Parathyroid adenoma (tissue), 2 donors: ENCODE data around the gene ZNF79.

Experiments used
- H2AFZ ChIP-seq: fragments of 300-600 bp; sonication (generic); one replicate; pipeline ENCODE4 v1.7.0; 2017; ENCODE audit warnings: antibody characterized with exemption, mild to moderate bottlenecking
- H3K27ac ChIP-seq: fragments of 300-600 bp; sonication (generic); one replicate; pipeline ENCODE4 v1.7.0; 2017
- H3K27me3 ChIP-seq: fragments of 300-600 bp; sonication (generic); one replicate; pipeline ENCODE4 v1.7.0; 2017; ENCODE audit warnings: low read length; ENCODE audit not compliant: control insufficient read depth, insufficient read depth
- H3K36me3 ChIP-seq: fragments of 300-600 bp; sonication (generic); one replicate; pipeline ENCODE4 v1.7.0; 2017; ENCODE audit warnings: low read length; ENCODE audit not compliant: control insufficient read depth, insufficient read depth
- H3K4me1 ChIP-seq: fragments of 300-600 bp; sonication (generic); one replicate; pipeline ENCODE4 v1.7.0; 2017; ENCODE audit warnings: control low read depth
- H3K4me2 ChIP-seq: fragments of 300-600 bp; sonication (generic); one replicate; pipeline ENCODE4 v1.7.0; 2017; ENCODE audit warnings: low read length
- H3K4me3 ChIP-seq: fragments of 300-600 bp; sonication (generic); one replicate; pipeline ENCODE4 v1.7.0; 2017; ENCODE audit warnings: low read depth, low read length
- H3K79me2 ChIP-seq: fragments of 300-600 bp; sonication (generic); one replicate; pipeline ENCODE4 v1.7.0; 2017; ENCODE audit warnings: control low read depth
- H3K9ac ChIP-seq: fragments of 300-600 bp; sonication (generic); one replicate; pipeline ENCODE4 v1.7.0; 2017; ENCODE audit warnings: mild to moderate bottlenecking
- H3K9me3 ChIP-seq: fragments of 300-600 bp; sonication (generic); one replicate; pipeline ENCODE4 v1.7.0; 2017; ENCODE audit warnings: low read length; ENCODE audit not compliant: control insufficient read depth
- TF ChIP-seq, protein P1 (sequence below): fragments of 300-600 bp; sonication (generic); IDR thresholded peaks from one replicate; pipeline ENCODE4 v1.7.0; 2017; ENCODE audit warnings: antibody characterized with exemption, mild to moderate bottlenecking
- donor health status: primary hyperparathyroidism.

ZNF79 gene

DNA sequence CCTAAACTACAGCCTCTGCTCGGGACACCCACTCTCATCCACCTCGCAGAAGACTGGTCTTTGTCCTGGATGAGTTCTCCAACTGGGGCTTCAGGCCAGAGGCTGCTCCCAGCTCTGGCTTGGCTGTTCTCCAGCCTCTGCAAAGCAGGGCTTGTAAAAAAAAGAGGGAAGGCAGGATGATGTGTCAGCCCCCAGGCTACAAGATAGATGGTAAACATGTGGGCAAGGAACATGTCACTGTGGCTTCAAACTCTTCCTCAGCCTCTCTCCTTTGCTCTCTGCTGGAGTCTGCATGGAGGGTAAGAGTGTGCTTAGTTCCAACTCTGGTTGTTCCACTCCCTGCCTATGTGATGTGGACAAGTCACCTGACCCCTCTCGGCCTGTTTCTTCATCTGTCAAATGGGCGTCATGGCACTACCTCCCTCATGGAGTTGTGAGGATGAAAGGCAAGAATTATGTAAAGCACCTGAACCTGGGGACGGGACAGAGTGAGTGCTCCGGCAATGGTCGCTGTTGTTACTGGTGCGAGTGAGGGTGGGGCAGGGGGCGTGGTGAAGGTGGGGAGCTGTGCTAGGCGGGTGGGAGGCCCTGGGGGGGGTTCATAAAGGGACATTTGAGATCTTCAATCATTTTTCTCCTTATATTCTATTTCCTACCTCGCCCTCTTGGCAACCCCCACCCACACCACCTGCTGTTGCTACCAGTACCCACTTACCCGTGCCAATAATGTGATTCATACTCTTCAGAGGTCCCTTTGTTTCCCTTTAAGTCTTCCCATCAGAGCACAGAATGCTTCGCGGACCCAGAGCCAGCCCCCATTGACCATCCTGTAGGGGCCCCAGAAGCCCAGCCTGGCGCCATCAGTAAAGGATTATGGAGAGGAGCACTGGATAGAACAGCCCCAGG lies 6.8 kb upstream of the ZNF79 start:
- Histone ChIP-seq H3K9me3 (no peaks in the 10 kb centered on the region), H2AFZ (no peak overlapping the region), H3K4me1 (no peaks in the 10 kb centered on the region), H3K9ac (no peak overlapping the region), H3K4me3 (no peak overlapping the region), H3K27ac (no peak overlapping the region), H3K4me2 (no peak overlapping the region), H3K27me3 (no peaks in the 10 kb centered on the region), H3K79me2 (no peaks in the 10 kb centered on the region), H3K36me3 (no peaks in the 10 kb centered on the region)
- TF ChIP-seq, protein P1, sequence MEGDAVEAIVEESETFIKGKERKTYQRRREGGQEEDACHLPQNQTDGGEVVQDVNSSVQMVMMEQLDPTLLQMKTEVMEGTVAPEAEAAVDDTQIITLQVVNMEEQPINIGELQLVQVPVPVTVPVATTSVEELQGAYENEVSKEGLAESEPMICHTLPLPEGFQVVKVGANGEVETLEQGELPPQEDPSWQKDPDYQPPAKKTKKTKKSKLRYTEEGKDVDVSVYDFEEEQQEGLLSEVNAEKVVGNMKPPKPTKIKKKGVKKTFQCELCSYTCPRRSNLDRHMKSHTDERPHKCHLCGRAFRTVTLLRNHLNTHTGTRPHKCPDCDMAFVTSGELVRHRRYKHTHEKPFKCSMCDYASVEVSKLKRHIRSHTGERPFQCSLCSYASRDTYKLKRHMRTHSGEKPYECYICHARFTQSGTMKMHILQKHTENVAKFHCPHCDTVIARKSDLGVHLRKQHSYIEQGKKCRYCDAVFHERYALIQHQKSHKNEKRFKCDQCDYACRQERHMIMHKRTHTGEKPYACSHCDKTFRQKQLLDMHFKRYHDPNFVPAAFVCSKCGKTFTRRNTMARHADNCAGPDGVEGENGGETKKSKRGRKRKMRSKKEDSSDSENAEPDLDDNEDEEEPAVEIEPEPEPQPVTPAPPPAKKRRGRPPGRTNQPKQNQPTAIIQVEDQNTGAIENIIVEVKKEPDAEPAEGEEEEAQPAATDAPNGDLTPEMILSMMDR: no peak

DNA sequence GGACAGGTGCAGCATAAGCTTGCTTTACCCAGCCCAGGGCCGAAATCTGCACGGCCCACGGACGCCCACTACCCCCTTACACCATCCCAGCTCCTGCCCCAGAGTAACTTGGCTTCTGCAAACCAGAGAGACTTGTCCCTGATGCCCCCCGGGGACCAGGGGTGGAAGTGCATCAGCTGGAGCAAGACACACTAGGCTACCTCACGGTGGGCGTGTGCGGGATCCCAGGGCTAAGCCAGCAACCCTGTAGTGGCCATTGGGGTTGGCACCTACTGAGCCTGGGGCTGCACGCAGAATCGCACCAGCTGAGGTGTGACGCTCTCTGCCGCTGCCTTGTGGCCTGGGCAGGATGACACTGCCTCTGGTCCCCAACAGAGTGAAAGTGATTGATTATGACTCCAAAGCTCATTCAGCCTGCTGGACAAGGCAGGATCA lies 6.1 kb upstream of the ZNF79 start:
- H3K4me2 ChIP-seq: no peak overlapping the region
- H3K27ac ChIP-seq: no peak overlapping the region
- H3K9me3 ChIP-seq: no peaks in the 10 kb centered on the region
- H3K79me2 ChIP-seq: no peaks in the 10 kb centered on the region
- TF ChIP-seq, protein P1: no peak
- no peak overlapping the region for H3K9ac ChIP-seq
- no peak overlapping the region for H2AFZ ChIP-seq
- H3K36me3 ChIP-seq: no peaks in the 10 kb centered on the region
- no peak overlapping the region for H3K4me3 ChIP-seq
- H3K4me1 ChIP-seq: no peaks in the 10 kb centered on the region
- no peaks in the 10 kb centered on the region for H3K27me3 ChIP-seq

DNA sequence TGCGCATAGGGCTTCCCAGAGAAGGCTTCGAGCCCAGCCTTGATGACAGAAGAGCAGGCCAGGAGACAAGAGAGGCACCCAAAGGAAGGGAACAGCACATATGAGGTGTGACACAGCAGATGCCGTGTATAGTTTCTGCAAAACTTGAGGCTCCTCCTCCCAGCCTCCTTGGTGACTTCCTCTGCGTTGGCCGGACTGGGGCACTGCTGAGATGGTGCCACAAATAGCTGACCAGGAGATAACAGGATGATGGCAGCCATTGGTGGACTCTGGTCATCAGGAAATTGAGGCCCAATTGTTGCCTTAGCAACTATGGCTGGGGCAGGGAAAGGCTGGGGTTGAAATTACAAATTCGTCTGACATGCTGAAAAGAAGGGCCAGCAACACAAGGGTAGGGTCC lies 4.8 kb upstream of the ZNF79 start:
- Histone ChIP-seq H3K4me2 (no peak overlapping the region), H3K27ac (no peak overlapping the region), H3K4me3 (no peak overlapping the region), H3K79me2 (no peaks in the 10 kb centered on the region), H2AFZ (no peak overlapping the region), H3K4me1 (no peaks in the 10 kb centered on the region), H3K9ac (no peak overlapping the region), H3K9me3 (no peaks in the 10 kb centered on the region), H3K36me3 (no peaks in the 10 kb centered on the region), H3K27me3 (no peaks in the 10 kb centered on the region)
- TF ChIP-seq, protein P1: no peak

DNA sequence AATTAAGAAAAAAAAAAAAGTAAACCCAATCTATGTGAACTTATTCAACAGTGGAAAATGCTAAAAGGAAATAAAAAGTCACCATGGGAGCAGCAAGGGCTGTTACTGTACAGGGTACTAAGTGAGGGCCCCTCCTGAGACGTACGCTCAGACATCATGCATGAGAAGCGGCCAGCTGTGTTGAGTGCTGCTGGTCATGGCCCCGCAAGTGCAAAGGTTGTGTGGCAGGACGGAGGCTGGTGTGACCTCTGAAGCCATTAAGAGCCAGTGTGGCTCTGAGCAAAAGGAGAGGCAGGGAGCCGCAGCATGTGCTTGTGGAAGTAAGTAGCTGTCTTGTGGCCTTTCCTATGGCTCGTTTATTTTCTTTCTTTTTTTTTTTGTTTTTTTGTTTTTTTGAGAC lies 3.1 kb upstream of the ZNF79 start:
- H3K79me2 ChIP-seq: peaks cover 6% of the 10 kb centered on the region
- H3K4me1 ChIP-seq: no peaks in the 10 kb centered on the region
- H3K27ac ChIP-seq: no peak overlapping the region
- H3K4me3 ChIP-seq: no peak overlapping the region
- no peaks in the 10 kb centered on the region for H3K9me3 ChIP-seq
- H3K4me2 ChIP-seq: no peak overlapping the region
- no peak overlapping the region for H2AFZ ChIP-seq
- TF ChIP-seq, protein P1: no peak
- no peak overlapping the region for H3K9ac ChIP-seq
- H3K27me3 ChIP-seq: no peaks in the 10 kb centered on the region
- no peaks in the 10 kb centered on the region for H3K36me3 ChIP-seq
